GM18517 (cell line): ENCODE measurements around the gene GZMA.
"Not testable (repeated sequence)": the region's sequence is repeated elsewhere in the genome, so short reads cannot be mapped to it uniquely, and the experiment has no call there.

Experiments used
- ATAC-seq: cut with Tn5 transposase; IDR thresholded peaks from one replicate; pipeline ENCODE4 v1.9.1; 2021; ENCODE audit warnings: mild to moderate bottlenecking, moderate library complexity; ENCODE audit not compliant: unreplicated experiment

Gene GZMA

GRCh38 chr5:55102348-55102747 lies at the start of gene GZMA:
Gene GZMA (plus strand): TSS chr5:55102646. CDS start chr5:55102683, 37 bp downstream.
- no peak for ATAC-seq

DNA sequence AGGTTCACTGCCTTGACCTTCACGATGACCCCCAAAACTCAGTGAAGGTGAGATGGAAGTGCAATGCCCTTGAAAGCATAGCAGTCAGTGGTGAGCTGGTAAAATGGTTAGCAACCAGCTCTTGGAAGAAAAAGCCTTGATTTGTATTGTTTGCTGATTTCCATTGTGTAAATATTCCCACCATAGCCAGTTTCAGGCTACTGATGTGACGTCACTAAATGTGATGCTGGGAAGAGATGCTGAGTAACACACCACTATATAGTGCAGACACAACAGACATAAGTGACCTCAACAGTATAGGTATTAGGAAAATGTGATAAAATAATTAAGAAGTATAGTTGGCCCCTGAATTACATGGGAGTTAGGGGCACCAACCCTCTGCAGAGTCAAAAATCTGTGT lies 47.3 kb upstream of the GZMA start:
- no peak for ATAC-seq

DNA sequence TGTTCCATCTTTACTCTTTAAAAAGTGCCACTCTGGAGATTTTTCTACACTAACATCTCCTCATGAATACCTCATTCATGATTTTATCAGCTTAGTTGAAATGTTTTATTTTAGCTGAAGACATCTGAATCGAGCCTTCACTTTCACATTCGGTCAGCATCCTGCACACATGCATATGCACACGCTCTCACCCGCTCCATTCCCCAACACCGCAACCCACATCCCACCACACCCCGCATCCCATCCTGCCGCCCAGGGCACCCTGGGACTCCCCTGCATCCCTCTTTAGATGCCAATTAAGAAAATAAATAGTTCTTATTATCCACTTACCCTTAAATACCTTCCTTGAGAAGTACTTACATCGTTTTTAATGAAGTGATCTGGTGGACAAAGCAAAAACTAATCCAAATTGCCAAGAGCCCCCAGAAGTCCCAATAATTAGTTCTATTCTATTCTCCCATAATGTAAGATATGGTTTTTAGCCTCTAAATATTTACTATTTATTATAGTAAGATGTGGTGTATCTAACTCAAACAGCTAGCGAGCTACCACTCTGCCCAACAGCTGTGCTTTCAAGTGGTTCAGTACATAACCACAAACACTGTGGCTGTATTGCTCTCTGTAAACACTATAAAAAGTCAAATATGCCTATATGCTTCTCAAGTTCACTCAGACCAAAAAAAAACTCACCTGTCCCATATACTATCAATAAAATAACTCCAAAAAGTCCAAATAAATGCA lies 40.2 kb upstream of the GZMA start:
- no peak for ATAC-seq

DNA sequence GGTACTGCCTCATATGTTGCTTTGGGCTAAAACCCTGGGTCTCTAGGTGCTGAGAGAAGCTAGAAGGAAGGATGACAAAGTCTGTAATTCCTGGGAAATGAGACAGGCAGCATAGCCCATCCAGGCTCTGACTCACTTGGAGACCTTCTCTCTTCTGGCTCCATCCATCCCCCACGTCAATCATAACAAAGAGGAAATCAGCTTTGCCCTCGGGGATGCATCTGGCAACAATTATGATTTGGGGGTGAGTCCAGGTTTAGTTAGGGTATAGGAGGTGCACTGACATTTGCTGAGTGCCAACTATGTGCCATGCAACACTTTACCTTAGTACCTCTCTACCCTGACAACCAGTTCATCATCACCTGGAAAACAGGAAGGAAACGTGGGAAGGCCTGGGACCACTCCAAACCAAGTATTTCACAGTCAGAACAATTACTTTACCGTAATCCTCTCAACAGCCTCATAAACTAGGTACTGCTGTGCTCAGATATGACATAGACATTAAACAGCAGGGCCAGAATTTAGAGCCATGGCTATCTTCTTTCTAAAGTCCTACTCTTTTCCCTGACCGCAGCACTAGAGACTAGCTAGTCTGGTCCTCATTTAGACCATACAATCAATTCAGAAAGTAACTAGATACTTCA lies 39.1 kb upstream of the GZMA start:
- no peak for ATAC-seq

DNA sequence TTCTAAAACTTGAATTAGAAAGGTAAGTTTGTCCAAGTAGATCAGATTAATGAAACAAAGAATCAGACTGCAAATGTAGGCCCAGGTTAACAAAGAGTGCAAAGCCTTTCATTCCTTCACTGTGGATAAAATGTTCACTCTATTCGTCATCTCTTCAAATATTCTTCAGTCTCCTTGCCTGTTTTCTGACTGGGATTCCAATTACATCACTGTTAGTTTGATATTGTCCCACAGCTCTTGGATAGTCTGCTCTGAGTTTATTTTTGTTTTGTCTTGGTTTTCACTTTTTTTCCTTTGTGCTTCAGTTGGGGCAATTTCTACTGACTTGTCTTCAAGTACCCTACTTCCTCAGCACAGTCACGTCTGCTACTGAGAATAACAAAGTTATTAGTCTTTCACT lies 38.5 kb upstream of the GZMA start:
- no peak for ATAC-seq

DNA sequence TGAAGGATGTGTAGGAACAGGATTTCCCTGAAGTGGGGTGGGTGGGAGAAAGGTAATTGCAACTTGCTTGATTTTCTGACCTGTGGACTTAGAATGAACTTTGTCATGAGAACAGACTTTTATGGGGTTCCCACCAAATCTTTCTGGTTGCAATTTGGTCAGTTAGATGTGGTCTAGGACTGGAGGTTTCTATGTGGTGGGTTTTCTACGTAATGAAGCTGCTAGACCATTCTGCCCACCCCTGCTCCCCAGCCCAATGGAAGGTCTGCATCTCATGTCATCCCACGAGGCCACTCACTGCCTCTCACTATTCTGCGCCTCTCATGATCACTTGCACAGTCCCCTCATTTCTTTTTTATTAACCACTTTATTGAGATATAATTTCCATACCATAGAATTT lies 37.9 kb upstream of the GZMA start:
- ATAC-seq = no peak

- no peak for ATAC-seq
These were observed 36.2 kb upstream of the GZMA start for GRCh38 chr5:55066277-55066676.

GRCh38 chr5:55070968-55071367 lies 31.5 kb upstream of the GZMA start:
- ATAC-seq = no peak

- no peak for ATAC-seq
These were observed 31.0 kb upstream of the GZMA start for GRCh38 chr5:55071413-55071812.

- no peak for ATAC-seq
These were observed 29.8 kb upstream of the GZMA start for GRCh38 chr5:55072666-55073065.

GRCh38 chr5:55073211-55073610 lies 29.2 kb upstream of the GZMA start:
- ATAC-seq = no peak

DNA sequence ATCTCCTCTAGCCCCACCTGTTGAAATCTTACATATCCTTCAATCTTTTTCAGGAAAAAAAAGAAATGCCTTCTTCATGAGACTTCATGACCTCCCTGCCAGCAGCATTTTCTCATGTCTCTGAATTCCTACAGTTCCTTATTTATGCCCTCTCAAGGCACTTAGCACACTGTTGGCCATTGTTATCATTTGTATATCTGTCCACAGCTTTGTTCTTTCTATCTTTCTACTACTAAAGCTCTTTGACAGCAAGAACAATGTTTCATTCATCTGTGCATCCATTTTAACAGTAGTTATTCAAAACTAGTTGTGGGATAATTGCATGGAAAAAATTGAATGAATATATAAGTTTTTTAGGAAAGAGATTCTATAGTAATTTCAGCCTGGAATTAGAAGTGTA lies 20.9 kb upstream of the GZMA start:
- ATAC-seq = no peak

DNA sequence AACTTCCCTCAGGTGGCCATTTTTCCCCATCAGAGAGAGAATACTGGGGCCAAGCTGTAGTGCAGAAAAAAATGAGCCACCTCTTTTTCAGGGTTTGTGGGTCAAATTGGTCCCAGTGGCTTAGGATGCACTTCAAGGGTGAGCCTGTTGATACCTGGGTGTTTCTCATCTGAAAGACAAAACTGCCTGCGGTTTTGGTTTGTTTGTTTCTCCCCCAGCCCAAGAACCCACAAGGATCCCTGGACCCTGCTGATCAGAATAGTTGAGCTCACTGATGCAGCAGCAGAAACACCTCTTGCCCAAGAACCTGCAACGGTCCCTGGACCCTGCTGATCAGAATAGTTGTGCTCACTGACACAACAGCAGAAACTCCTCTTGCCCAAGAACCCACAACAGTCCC lies 13.1 kb upstream of the GZMA start:
- ATAC-seq = not testable (repeated sequence)

DNA sequence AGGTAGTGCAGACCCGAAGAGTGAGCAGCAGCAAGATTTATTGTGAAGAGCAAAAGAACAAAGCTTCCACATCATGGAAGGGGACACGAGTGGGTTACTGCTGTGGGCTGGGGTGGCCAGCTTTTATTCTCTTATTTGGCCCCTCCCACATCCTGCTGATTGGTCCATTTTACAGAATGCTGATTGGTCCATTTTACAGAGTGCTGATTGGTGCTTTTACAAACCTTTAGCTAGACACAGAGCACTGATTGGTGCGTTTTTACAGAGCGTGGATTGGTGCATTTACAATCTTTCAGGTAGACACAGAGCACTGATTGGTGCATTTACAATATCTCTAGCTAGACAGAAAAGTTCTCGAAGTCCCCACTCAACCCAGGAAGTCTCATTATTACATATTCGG lies 11.4 kb upstream of the GZMA start:
- not testable (repeated sequence) for ATAC-seq

DNA sequence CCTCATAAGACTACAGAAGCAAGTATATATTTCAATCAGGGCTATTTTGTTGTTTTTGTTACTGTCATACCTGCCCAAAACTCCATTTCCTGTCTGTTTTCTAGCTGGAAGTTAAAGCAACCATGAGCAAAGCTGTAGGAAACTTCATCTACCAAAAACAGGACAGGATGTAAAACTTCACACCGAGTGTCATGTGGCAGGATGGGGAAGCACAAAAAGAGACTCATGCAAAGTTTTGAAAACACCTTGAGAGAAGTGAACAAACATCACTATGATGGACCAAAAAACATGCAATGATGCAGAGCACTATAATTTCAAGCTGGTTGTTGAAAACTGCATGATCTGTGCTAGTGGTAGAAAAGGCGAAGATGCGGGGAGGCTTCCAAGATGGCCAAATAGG lies 6.3 kb upstream of the GZMA start:
- no peak for ATAC-seq

DNA sequence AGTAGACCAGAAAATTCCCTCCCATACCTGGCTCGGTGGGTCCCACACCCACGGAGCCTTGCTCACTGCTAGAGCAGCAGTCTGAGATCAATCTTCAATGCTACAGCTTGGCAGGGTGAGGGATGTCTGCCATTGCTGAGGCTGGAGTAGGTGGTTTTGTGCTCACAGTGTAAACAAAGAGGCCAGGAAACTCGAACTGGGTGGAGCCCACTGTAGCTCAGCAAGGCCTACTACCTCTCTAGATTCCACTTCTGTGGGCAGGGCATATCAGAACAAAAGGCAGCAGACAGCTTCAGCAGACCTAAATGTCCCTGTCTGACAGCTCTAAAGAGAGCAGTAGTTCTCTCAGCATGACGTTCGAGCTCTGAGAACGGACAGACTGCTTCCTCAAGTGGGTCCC lies 5.6 kb upstream of the GZMA start:
- ATAC-seq = no peak

DNA sequence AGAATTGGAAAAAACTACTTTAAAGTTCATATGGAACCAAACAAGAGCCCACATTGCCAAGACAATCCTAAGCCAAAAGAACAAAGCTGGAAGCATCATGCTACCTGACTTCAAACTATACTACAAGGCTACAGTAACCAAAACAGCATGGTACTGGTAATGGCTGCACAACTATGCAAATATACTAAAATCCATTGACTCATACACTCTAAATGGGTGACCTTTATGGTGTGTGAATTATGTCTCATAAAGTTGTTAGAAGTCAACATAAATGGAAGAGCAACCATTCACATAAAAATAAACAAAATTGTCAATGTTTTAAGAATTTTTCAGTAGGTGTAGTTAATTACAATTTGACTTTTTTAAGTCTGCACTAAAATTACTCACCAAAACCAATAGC lies 1.3 kb upstream of the GZMA start:
- not testable (repeated sequence) for ATAC-seq

DNA sequence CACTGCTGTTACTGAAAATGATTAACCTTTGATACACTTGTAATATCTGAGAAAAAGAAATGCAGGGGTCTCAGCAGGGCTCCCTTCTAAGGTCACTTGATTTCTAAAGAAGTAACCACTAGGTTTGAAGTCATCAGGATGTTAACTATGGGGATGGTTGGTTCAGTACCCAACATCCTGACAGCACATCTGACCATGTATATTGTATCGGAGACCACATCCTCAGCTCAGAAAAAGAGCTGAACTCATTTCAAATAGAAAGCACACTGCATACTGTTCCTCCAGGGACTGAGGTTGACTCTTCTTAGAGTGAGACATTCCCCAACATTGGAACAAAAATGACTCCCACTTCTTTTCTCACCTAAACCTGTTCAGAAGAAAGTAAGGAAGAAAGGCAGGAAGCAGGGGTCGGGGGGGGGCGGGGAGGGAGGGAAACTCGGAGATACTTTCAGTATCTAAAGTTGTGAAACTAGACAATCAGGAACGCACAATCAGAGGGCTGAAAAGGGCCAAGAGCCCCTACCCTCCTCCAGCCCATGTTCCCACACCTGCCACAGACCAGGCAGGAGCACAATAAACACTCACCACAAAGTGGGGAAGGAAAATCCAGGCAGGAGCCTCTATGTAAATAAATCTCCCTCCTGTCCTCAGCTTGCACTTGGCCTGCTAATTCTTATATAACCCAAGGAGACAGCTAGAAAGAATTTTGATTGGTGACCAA lies 730 bp upstream of the GZMA start:
- ATAC-seq = no peak

DNA sequence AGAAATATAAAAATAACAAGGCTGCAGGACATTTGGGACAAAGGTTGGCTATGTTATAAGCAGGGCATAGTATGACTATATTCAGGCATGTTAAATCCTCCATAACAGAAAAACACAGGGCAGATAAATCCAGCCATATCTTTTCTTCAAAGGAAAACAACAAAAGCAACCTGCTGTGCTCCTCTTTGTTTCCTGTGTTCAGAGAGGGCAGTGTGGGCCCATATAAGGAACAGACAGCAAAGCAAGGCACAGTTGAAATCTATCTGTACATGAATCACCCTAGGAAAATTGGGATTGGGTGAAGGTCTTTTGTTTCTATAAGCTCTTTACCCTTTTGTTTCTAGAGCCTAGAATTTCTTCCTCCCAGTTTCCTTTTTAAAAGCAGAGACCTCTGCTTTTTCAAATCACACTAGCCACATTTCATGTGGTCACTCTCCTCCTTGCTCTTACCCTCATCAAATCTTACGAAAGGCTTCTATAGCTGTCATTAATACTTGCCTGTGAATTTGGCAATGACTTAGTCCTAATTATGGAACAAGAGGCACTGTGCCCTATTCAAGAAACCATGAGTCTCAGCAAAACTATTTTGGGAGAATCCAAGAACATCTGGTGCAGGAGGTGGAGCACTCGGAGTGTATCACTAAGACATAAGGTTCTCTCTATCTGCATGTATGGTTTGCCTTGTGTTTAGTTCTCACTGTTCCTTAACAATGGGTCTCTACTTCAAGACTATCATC lies 1.8 kb downstream of the GZMA start:
- no peak for ATAC-seq

DNA sequence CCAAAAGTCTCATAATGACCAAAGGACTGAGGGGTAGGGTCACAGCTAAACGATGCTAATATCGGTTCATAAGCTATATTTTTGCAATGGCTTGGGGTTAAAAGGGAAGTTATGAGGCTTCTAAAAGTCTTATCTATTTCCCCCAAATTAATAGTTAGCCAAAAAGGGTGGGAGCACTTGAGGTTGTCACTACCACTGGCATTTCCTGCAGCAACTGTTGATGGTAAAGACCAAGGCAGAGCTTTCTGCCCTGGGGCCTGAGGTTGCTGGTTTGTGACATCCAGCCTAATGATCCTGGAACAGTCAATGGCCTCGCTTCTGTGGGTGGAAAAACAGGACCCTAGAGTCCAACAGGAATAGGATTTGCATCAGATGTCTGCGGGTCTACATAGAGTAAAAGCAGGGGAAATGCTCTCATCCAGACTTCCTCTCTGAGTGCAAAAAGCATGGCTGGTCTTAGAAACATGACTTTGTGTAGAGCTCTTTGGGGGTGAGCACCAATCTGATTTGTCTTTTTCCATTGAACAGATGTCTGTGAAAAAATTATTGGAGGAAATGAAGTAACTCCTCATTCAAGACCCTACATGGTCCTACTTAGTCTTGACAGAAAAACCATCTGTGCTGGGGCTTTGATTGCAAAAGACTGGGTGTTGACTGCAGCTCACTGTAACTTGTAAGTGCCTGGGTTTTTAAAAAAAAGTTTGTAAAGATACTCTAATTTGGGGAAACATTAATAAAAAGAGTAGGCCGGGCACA lies 2.7 kb downstream of the GZMA start:
- ATAC-seq = no peak

GRCh38 chr5:55105976-55106375 lies 3.5 kb downstream of the GZMA start:
- ATAC-seq = not testable (repeated sequence)
